ENCODE results near the gene PALM.
"Not testable (repeated sequence)": the region's sequence is repeated elsewhere in the genome, so short reads cannot be mapped to it uniquely, and the experiment has no call there.

The PALM gene

GRCh38 chr19:722553-723101, 13.9 kb downstream of the PALM start:
- Histone ChIP-seq H3K27me3 (replicated peaks; ENCODE audit: control insufficient read depth, insufficient read depth, low read length, poor library complexity, severe bottlenecking) (peaks cover 12% of the 10 kb centered on the region), H3K27ac (ENCODE audit: insufficient read depth, low read length, poor library complexity, severe bottlenecking) (no peak overlapping the region), H3K9me3 (ENCODE audit: control insufficient read depth, low read length) (no peaks in the 10 kb centered on the region), H3K36me3 (ENCODE audit: control insufficient read depth, insufficient read depth, low read length) (no peaks in the 10 kb centered on the region), H3K4me3 (ENCODE audit: insufficient read depth, low read depth, low read length, poor library complexity, severe bottlenecking) (no peak overlapping the region), H3K4me1 (ENCODE audit: control insufficient read depth, insufficient read depth, low read length, poor library complexity, severe bottlenecking) (no peaks in the 10 kb centered on the region)
- DNase-seq = no peak

GRCh38 chr19:723247-723646, 14.5 kb downstream of the PALM start:
- H3K4me1 ChIP-seq (ENCODE audit: control insufficient read depth, insufficient read depth, low read length, poor library complexity, severe bottlenecking) = no peaks in the 10 kb centered on the region
- H3K27me3 ChIP-seq (replicated peaks; ENCODE audit: control insufficient read depth, insufficient read depth, low read length, poor library complexity, severe bottlenecking) = peaks cover 12% of the 10 kb centered on the region
- no peak overlapping the region for H3K27ac ChIP-seq (ENCODE audit: insufficient read depth, low read length, poor library complexity, severe bottlenecking)
- no peak for DNase-seq
- no peaks in the 10 kb centered on the region for H3K9me3 ChIP-seq (ENCODE audit: control insufficient read depth, low read length)
- no peaks in the 10 kb centered on the region for H3K36me3 ChIP-seq (ENCODE audit: control insufficient read depth, insufficient read depth, low read length)
- no peak overlapping the region for H3K4me3 ChIP-seq (ENCODE audit: insufficient read depth, low read depth, low read length, poor library complexity, severe bottlenecking)

- Histone ChIP-seq H3K9me3 (ENCODE audit: control insufficient read depth, low read length) (no peaks in the 10 kb centered on the region), H3K27ac (ENCODE audit: insufficient read depth, low read length, poor library complexity, severe bottlenecking) (no peak overlapping the region), H3K36me3 (ENCODE audit: control insufficient read depth, insufficient read depth, low read length) (no peaks in the 10 kb centered on the region), H3K4me3 (ENCODE audit: insufficient read depth, low read depth, low read length, poor library complexity, severe bottlenecking) (no peak overlapping the region), H3K4me1 (ENCODE audit: control insufficient read depth, insufficient read depth, low read length, poor library complexity, severe bottlenecking) (no peaks in the 10 kb centered on the region), H3K27me3 (replicated peaks; ENCODE audit: control insufficient read depth, insufficient read depth, low read length, poor library complexity, severe bottlenecking) (peaks cover 12% of the 10 kb centered on the region)
- DNase-seq = no peak
Observed at GRCh38 chr19:723714-724113, 15.0 kb downstream of the PALM start.

- DNase-seq = no peak
- Histone ChIP-seq H3K27me3 (replicated peaks; ENCODE audit: control insufficient read depth, insufficient read depth, low read length, poor library complexity, severe bottlenecking) (peaks cover 3% of the 10 kb centered on the region), H3K9me3 (ENCODE audit: control insufficient read depth, low read length) (no peaks in the 10 kb centered on the region), H3K27ac (ENCODE audit: insufficient read depth, low read length, poor library complexity, severe bottlenecking) (no peak overlapping the region), H3K36me3 (ENCODE audit: control insufficient read depth, insufficient read depth, low read length) (no peaks in the 10 kb centered on the region), H3K4me3 (ENCODE audit: insufficient read depth, low read depth, low read length, poor library complexity, severe bottlenecking) (no peak overlapping the region), H3K4me1 (ENCODE audit: control insufficient read depth, insufficient read depth, low read length, poor library complexity, severe bottlenecking) (no peaks in the 10 kb centered on the region)
Observed at GRCh38 chr19:725461-726089, 16.8 kb downstream of the PALM start.

GRCh38 chr19:726993-727956, 18.5 kb downstream of the PALM start:
- Histone ChIP-seq H3K4me3 (ENCODE audit: insufficient read depth, low read depth, low read length, poor library complexity, severe bottlenecking) (no peak overlapping the region), H3K27ac (ENCODE audit: insufficient read depth, low read length, poor library complexity, severe bottlenecking) (no peak overlapping the region), H3K9me3 (ENCODE audit: control insufficient read depth, low read length) (no peaks in the 10 kb centered on the region), H3K27me3 (replicated peaks; ENCODE audit: control insufficient read depth, insufficient read depth, low read length, poor library complexity, severe bottlenecking) (peaks cover 3% of the 10 kb centered on the region), H3K36me3 (ENCODE audit: control insufficient read depth, insufficient read depth, low read length) (no peaks in the 10 kb centered on the region), H3K4me1 (ENCODE audit: control insufficient read depth, insufficient read depth, low read length, poor library complexity, severe bottlenecking) (no peaks in the 10 kb centered on the region)
- DNase-seq = no peak

GRCh38 chr19:728011-728410, 19.3 kb downstream of the PALM start:
- DNase-seq = no peak
- Histone ChIP-seq H3K4me1 (ENCODE audit: control insufficient read depth, insufficient read depth, low read length, poor library complexity, severe bottlenecking) (no peaks in the 10 kb centered on the region), H3K36me3 (ENCODE audit: control insufficient read depth, insufficient read depth, low read length) (no peaks in the 10 kb centered on the region), H3K9me3 (ENCODE audit: control insufficient read depth, low read length) (no peaks in the 10 kb centered on the region), H3K27me3 (replicated peaks; ENCODE audit: control insufficient read depth, insufficient read depth, low read length, poor library complexity, severe bottlenecking) (no peaks in the 10 kb centered on the region), H3K27ac (ENCODE audit: insufficient read depth, low read length, poor library complexity, severe bottlenecking) (no peak overlapping the region), H3K4me3 (ENCODE audit: insufficient read depth, low read depth, low read length, poor library complexity, severe bottlenecking) (no peak overlapping the region)

GRCh38 chr19:729564-729963, 20.8 kb downstream of the PALM start:
- H3K27ac ChIP-seq (ENCODE audit: insufficient read depth, low read length, poor library complexity, severe bottlenecking); H3K4me3 ChIP-seq (ENCODE audit: insufficient read depth, low read depth, low read length, poor library complexity, severe bottlenecking); DNase-seq; H3K4me1 ChIP-seq (ENCODE audit: control insufficient read depth, insufficient read depth, low read length, poor library complexity, severe bottlenecking); H3K36me3 ChIP-seq (ENCODE audit: control insufficient read depth, insufficient read depth, low read length); H3K9me3 ChIP-seq (ENCODE audit: control insufficient read depth, low read length); H3K27me3 ChIP-seq (replicated peaks; ENCODE audit: control insufficient read depth, insufficient read depth, low read length, poor library complexity, severe bottlenecking): not testable (repeated sequence)

- Histone ChIP-seq H3K27ac (ENCODE audit: insufficient read depth, low read length, poor library complexity, severe bottlenecking) (no peak overlapping the region), H3K27me3 (replicated peaks; ENCODE audit: control insufficient read depth, insufficient read depth, low read length, poor library complexity, severe bottlenecking) (no peaks in the 10 kb centered on the region), H3K4me1 (ENCODE audit: control insufficient read depth, insufficient read depth, low read length, poor library complexity, severe bottlenecking) (no peaks in the 10 kb centered on the region), H3K4me3 (ENCODE audit: insufficient read depth, low read depth, low read length, poor library complexity, severe bottlenecking) (no peak overlapping the region), H3K36me3 (ENCODE audit: control insufficient read depth, insufficient read depth, low read length) (no peaks in the 10 kb centered on the region), H3K9me3 (ENCODE audit: control insufficient read depth, low read length) (no peaks in the 10 kb centered on the region)
- DNase-seq = no peak
Observed at GRCh38 chr19:729965-730668, 21.4 kb downstream of the PALM start.

- no peaks in the 10 kb centered on the region for H3K27me3 ChIP-seq (replicated peaks; ENCODE audit: control insufficient read depth, insufficient read depth, low read length, poor library complexity, severe bottlenecking)
- no peaks in the 10 kb centered on the region for H3K9me3 ChIP-seq (ENCODE audit: control insufficient read depth, low read length)
- H3K36me3 ChIP-seq (ENCODE audit: control insufficient read depth, insufficient read depth, low read length) = no peaks in the 10 kb centered on the region
- no peaks in the 10 kb centered on the region for H3K4me1 ChIP-seq (ENCODE audit: control insufficient read depth, insufficient read depth, low read length, poor library complexity, severe bottlenecking)
- H3K27ac ChIP-seq (ENCODE audit: insufficient read depth, low read length, poor library complexity, severe bottlenecking) = no peak overlapping the region
- H3K4me3 ChIP-seq (ENCODE audit: insufficient read depth, low read depth, low read length, poor library complexity, severe bottlenecking) = no peak overlapping the region
- DNase-seq = no peak
Observed at GRCh38 chr19:731000-731399, 22.3 kb downstream of the PALM start.
